ENCODE results near the gene PPP1R10.

PPP1R10 gene

DNA sequence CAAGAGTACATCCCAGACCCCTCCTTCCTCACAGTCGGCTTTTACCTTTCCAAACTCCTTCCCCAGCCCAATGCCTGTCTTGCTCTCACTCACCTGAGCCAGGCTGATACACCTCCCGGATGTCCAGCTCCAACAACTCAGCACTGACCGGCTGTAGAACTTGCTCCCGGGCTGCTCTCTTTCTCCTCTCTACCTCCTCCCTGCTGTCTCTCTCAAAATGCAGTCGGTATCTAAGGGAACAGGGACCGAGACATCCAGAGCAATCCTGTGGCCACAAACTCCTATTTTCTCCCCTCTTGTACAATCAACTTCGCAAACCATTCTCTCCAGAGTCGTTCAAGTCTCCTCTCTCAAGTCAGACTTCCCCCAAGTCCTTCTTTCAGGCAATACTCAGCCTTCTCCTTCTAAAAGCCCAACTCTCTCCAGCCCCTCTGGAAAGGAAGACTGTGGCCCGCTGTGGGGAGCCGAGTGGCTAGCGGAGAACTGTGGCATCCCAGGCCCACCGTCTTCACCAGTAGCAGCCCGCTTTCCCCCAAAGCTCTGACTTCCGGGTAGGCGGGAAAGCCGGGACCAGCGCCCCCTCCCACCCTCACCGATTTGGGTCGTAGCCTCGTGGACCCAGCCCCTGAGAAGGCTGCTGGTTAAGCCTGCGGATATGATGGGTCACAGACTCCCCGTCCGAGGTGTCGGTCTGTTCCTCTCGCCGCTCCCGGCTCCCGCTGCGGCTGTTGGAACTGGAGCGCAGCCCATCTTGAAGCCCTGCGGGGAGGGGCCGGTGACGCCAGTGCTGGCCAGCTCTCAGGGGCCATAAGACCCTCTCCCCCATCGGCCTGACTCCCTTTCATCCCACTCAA is 61.9 kb downstream of the PPP1R10 start:
- in situ Hi-C loops (cut with MboI; ENCODE audit: low sequenced_read_pairs, unreplicated experiment): no loop called here
- no peak for DNase-seq (ENCODE audit: low spot score)
- TF ChIP-seq, protein P1, sequence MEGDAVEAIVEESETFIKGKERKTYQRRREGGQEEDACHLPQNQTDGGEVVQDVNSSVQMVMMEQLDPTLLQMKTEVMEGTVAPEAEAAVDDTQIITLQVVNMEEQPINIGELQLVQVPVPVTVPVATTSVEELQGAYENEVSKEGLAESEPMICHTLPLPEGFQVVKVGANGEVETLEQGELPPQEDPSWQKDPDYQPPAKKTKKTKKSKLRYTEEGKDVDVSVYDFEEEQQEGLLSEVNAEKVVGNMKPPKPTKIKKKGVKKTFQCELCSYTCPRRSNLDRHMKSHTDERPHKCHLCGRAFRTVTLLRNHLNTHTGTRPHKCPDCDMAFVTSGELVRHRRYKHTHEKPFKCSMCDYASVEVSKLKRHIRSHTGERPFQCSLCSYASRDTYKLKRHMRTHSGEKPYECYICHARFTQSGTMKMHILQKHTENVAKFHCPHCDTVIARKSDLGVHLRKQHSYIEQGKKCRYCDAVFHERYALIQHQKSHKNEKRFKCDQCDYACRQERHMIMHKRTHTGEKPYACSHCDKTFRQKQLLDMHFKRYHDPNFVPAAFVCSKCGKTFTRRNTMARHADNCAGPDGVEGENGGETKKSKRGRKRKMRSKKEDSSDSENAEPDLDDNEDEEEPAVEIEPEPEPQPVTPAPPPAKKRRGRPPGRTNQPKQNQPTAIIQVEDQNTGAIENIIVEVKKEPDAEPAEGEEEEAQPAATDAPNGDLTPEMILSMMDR (IDR thresholded peaks at IDR 0.05; ENCODE audit: borderline replicate concordance, control extremely low read depth, extremely low read depth, insufficient read depth, missing control alignments): no peak

DNA sequence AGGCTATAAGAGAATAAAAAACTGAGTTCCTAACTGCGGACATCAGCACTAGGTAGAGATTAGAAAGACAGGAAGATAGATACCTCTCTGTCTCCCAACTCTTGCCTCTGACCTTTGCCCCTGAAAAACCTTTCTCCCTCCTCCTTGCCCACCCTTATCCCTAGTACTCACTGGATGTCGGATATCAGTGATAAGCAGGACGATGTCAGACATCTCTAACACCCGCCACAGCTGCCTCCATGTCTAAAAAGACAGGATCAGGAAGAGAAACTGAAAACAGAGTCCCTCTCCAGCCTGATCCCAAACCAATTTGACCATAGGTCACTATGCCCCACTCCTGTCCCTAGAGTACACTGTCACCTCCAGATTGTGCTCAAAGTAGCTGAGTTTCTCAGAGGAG is 62.6 kb downstream of the PPP1R10 start:
- in situ Hi-C loops (cut with MboI; ENCODE audit: low sequenced_read_pairs, unreplicated experiment): no loop called here
- DNase-seq (ENCODE audit: low spot score): no peak
- TF ChIP-seq, protein P1 (IDR thresholded peaks at IDR 0.05; ENCODE audit: borderline replicate concordance, control extremely low read depth, extremely low read depth, insufficient read depth, missing control alignments): no peak
